ENCODE measurements around the gene SEC11C.

The SEC11C gene

GRCh38 chr18:59198215-59198614 is 58.5 kb downstream of the SEC11C start:
- H3K36me3 Mint-ChIP-seq (ENCODE audit: insufficient read depth) = no peaks in the 10 kb centered on the region
- ATAC-seq (replicated peaks; ENCODE audit: extremely low read depth, poor library complexity, severe bottlenecking) (no peak), DNase-seq (ENCODE audit: low spot score in 2 of 2) (no peak)
- peaks cover 62% of the 10 kb centered on the region for H3K27me3 Mint-ChIP-seq
- no peak overlapping the region for H3K27ac Mint-ChIP-seq (ENCODE audit: low read depth)
- H3K4me1 Mint-ChIP-seq = no peaks in the 10 kb centered on the region
- no peaks in the 10 kb centered on the region for H3K9me3 Mint-ChIP-seq
- no peak overlapping the region for H3K4me3 Mint-ChIP-seq

DNA sequence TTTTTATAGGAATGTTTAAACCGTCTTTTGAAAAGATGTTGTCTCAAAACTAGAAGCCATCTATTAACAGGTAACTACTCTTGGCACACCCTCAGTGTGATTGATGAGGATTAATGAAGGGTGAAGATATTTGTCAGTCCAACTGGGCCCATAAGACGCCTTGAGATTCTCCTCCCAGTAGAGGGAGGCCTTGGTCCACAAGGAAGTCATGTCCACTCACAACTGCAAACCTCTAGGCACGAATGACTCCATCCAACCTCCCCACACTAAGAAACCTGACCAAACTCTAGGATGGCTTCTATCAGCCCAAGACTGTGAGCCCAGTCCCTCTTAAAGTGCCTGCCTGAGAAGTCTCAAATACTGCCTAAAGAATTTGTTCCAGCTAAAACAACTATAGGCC is 61.1 kb downstream of the SEC11C start:
- DNase-seq (ENCODE audit: low spot score in 2 of 2) (no peak), ATAC-seq (replicated peaks; ENCODE audit: extremely low read depth, poor library complexity, severe bottlenecking) (no peak)
- no peak overlapping the region for H3K27ac Mint-ChIP-seq (ENCODE audit: low read depth)
- H3K4me1 Mint-ChIP-seq = no peaks in the 10 kb centered on the region
- no peak overlapping the region for H3K4me3 Mint-ChIP-seq
- H3K27me3 Mint-ChIP-seq = peaks cover 62% of the 10 kb centered on the region
- no peaks in the 10 kb centered on the region for H3K36me3 Mint-ChIP-seq (ENCODE audit: insufficient read depth)
- no peaks in the 10 kb centered on the region for H3K9me3 Mint-ChIP-seq

GRCh38 chr18:59202258-59202820 is 62.7 kb downstream of the SEC11C start:
- Mint-ChIP-seq H3K36me3 (ENCODE audit: insufficient read depth) (peaks cover 1% of the 10 kb centered on the region), H3K4me1 (no peaks in the 10 kb centered on the region), H3K9me3 (no peaks in the 10 kb centered on the region), H3K27ac (ENCODE audit: low read depth) (no peak overlapping the region), H3K27me3 (peaks cover 60% of the 10 kb centered on the region), H3K4me3 (no peak overlapping the region)
- ATAC-seq (replicated peaks; ENCODE audit: extremely low read depth, poor library complexity, severe bottlenecking) = no peak
- no peak for DNase-seq (ENCODE audit: low spot score in 2 of 2)

- H3K27me3 Mint-ChIP-seq = peaks cover 46% of the 10 kb centered on the region
- H3K36me3 Mint-ChIP-seq (ENCODE audit: insufficient read depth) = peaks cover 1% of the 10 kb centered on the region
- H3K9me3 Mint-ChIP-seq = no peaks in the 10 kb centered on the region
- H3K4me3 Mint-ChIP-seq = no peak overlapping the region
- ATAC-seq (replicated peaks; ENCODE audit: extremely low read depth, poor library complexity, severe bottlenecking) (no peak), DNase-seq (ENCODE audit: low spot score in 2 of 2) (no peak)
- no peaks in the 10 kb centered on the region for H3K4me1 Mint-ChIP-seq
- H3K27ac Mint-ChIP-seq (ENCODE audit: low read depth) = no peak overlapping the region
These were observed 67.8 kb downstream of the SEC11C start for GRCh38 chr18:59207506-59207905.
